ENCODE measurements around the gene DYRK1A.

The DYRK1A gene

DNA sequence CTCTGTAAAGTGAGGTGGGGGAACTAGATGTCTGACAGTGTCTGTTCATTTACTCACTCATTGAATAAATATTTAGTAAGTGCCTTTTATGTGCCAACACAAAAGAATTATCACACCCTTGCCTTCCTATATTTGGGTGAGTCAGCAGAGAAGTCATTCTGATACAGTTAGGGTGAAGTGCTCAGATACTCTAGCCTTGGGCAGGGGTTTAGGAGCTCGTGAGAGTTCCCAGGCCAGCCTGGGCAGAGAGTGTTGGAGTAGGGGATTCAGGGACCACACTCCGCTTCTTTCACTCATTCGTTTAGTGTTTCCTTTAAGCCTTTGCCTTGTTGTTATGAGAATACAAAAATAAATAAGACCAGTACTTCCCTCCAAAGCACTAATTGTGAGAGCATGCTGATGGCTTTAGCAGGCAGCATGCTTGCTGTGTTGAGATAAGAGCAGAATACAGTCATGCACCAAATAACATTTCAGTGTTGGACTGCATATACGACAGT is 83.9 kb downstream of the DYRK1A start:
- no peaks in the 10 kb centered on the region for H3K36me3 ChIP-seq (replicated peaks; ENCODE audit: insufficient read depth, low read length)
- no peaks in the 10 kb centered on the region for H3K9me3 ChIP-seq (replicated peaks; ENCODE audit: insufficient read depth, low read length)
- TF ChIP-seq, protein P1, sequence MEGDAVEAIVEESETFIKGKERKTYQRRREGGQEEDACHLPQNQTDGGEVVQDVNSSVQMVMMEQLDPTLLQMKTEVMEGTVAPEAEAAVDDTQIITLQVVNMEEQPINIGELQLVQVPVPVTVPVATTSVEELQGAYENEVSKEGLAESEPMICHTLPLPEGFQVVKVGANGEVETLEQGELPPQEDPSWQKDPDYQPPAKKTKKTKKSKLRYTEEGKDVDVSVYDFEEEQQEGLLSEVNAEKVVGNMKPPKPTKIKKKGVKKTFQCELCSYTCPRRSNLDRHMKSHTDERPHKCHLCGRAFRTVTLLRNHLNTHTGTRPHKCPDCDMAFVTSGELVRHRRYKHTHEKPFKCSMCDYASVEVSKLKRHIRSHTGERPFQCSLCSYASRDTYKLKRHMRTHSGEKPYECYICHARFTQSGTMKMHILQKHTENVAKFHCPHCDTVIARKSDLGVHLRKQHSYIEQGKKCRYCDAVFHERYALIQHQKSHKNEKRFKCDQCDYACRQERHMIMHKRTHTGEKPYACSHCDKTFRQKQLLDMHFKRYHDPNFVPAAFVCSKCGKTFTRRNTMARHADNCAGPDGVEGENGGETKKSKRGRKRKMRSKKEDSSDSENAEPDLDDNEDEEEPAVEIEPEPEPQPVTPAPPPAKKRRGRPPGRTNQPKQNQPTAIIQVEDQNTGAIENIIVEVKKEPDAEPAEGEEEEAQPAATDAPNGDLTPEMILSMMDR (IDR thresholded peaks at IDR 0.05; ENCODE audit: low read length): no peak
- TF ChIP-seq EZH2 (optimal IDR thresholded peaks at IDR 0.05; ENCODE audit: low read depth, low read length) (no peak), EZH2phosphoT487 (IDR thresholded peaks at IDR 0.05; ENCODE audit: low read length) (no peak)
- peaks cover 96% of the 10 kb centered on the region for H3K79me2 ChIP-seq (ENCODE audit: low read length)
- peaks cover 22% of the 10 kb centered on the region for H4K20me1 ChIP-seq (ENCODE audit: insufficient read depth, low read length)
- no peak overlapping the region for H3K4me3 ChIP-seq (ENCODE audit: low read length)
- no peaks in the 10 kb centered on the region for H3K4me1 ChIP-seq (ENCODE audit: low read length)
- H3K9me2 ChIP-seq (replicated peaks; ENCODE audit: insufficient read depth, low read length): no peaks in the 10 kb centered on the region
- no peak overlapping the region for H3K9ac ChIP-seq (ENCODE audit: low read length)
- DNase-seq: no peak
- H3F3A ChIP-seq (ENCODE audit: insufficient read depth, low read length): no peaks in the 10 kb centered on the region
- no peak overlapping the region for H3K4me2 ChIP-seq (ENCODE audit: low read depth, low read length)
- H2AFZ ChIP-seq (ENCODE audit: low read length): no peak overlapping the region
- no peaks in the 10 kb centered on the region for H3K27me3 ChIP-seq (replicated peaks; ENCODE audit: insufficient read depth, low read length)
- no peak overlapping the region for H3K27ac ChIP-seq (ENCODE audit: low read length)

DNA sequence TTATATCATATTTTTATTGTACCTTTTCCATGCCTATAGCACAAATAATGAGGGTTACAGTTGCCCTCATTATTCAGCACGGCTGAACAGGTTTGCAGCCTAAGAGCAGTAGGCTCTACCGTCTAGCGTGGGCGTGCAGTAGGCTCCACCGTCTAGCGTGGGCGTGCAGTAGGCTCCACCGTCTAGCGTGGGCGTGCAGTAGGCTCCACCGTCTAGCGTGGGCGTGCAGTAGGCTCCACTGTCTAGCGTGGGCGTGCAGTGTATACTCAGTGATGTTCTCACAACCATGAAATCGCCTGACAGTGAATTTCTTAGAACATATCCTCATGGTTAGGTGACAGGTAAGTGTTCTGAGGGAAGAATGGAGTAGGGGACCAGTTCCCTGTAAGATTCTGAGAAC is 84.9 kb downstream of the DYRK1A start:
- DNase-seq: no peak
- no peaks in the 10 kb centered on the region for H3K9me2 ChIP-seq (replicated peaks; ENCODE audit: insufficient read depth, low read length)
- H3F3A ChIP-seq (ENCODE audit: insufficient read depth, low read length): no peaks in the 10 kb centered on the region
- no peak overlapping the region for H3K27ac ChIP-seq (ENCODE audit: low read length)
- H2AFZ ChIP-seq (ENCODE audit: low read length): no peak overlapping the region
- no peaks in the 10 kb centered on the region for H3K4me1 ChIP-seq (ENCODE audit: low read length)
- TF ChIP-seq EZH2 (optimal IDR thresholded peaks at IDR 0.05; ENCODE audit: low read depth, low read length) (no peak), EZH2phosphoT487 (IDR thresholded peaks at IDR 0.05; ENCODE audit: low read length) (no peak)
- TF ChIP-seq, protein P1 (IDR thresholded peaks at IDR 0.05; ENCODE audit: low read length): no peak
- H3K9ac ChIP-seq (ENCODE audit: low read length): no peak overlapping the region
- H3K9me3 ChIP-seq (replicated peaks; ENCODE audit: insufficient read depth, low read length): no peaks in the 10 kb centered on the region
- no peak overlapping the region for H3K4me2 ChIP-seq (ENCODE audit: low read depth, low read length)
- peaks cover 96% of the 10 kb centered on the region for H3K79me2 ChIP-seq (ENCODE audit: low read length)
- no peaks in the 10 kb centered on the region for H3K36me3 ChIP-seq (replicated peaks; ENCODE audit: insufficient read depth, low read length)
- H3K27me3 ChIP-seq (replicated peaks; ENCODE audit: insufficient read depth, low read length): no peaks in the 10 kb centered on the region
- no peak overlapping the region for H3K4me3 ChIP-seq (ENCODE audit: low read length)
- peaks cover 28% of the 10 kb centered on the region for H4K20me1 ChIP-seq (ENCODE audit: insufficient read depth, low read length)

DNA sequence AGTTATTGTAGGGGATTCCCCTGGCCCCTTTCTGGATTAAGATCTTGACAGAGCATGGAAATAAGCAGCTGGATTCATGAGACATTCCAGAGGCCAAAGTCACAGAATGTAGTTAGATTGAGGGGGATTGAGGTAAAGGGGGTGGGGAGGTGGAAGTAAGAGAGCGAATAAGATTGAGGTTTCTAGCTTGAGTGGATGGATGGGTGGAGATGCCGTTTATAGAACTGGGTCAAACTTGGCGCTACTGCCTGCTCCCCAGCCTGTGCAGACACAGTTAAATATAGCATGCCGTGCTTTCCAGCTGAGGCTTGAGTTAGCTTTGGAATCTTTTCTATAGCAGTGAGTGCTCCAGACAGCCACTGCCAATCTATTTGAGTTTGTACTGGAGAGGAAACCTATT is 85.7 kb downstream of the DYRK1A start:
- H3K4me3 ChIP-seq (ENCODE audit: low read length): no peak overlapping the region
- no peaks in the 10 kb centered on the region for H3K27me3 ChIP-seq (replicated peaks; ENCODE audit: insufficient read depth, low read length)
- H3K9ac ChIP-seq (ENCODE audit: low read length): no peak overlapping the region
- H3K9me2 ChIP-seq (replicated peaks; ENCODE audit: insufficient read depth, low read length): no peaks in the 10 kb centered on the region
- H3K4me1 ChIP-seq (ENCODE audit: low read length): no peaks in the 10 kb centered on the region
- H4K20me1 ChIP-seq (ENCODE audit: insufficient read depth, low read length): peaks cover 30% of the 10 kb centered on the region
- peaks cover 95% of the 10 kb centered on the region for H3K79me2 ChIP-seq (ENCODE audit: low read length)
- H3K36me3 ChIP-seq (replicated peaks; ENCODE audit: insufficient read depth, low read length): no peaks in the 10 kb centered on the region
- no peak overlapping the region for H3K27ac ChIP-seq (ENCODE audit: low read length)
- no peaks in the 10 kb centered on the region for H3K9me3 ChIP-seq (replicated peaks; ENCODE audit: insufficient read depth, low read length)
- TF ChIP-seq EZH2 (optimal IDR thresholded peaks at IDR 0.05; ENCODE audit: low read depth, low read length): no peak
- TF ChIP-seq, protein P1 (IDR thresholded peaks at IDR 0.05; ENCODE audit: low read length): no peak
- TF ChIP-seq EZH2phosphoT487 (IDR thresholded peaks at IDR 0.05; ENCODE audit: low read length): no peak
- H3F3A ChIP-seq (ENCODE audit: insufficient read depth, low read length): no peaks in the 10 kb centered on the region
- DNase-seq: no peak
- no peak overlapping the region for H3K4me2 ChIP-seq (ENCODE audit: low read depth, low read length)
- no peak overlapping the region for H2AFZ ChIP-seq (ENCODE audit: low read length)

All from MM.1S (cell line).